Daoy (cell line): ENCODE measurements around the gene C9orf43. TPM values are rescaled to one million over a fixed set of nuclear protein-coding genes. Genes with fewer than 3 reads are reported as not detected.
A peak's percentile ranks its signal among the peaks of the same experiment; 100 is the strongest.
"Not testable (repeated sequence)": the region's sequence is repeated elsewhere in the genome, so short reads cannot be mapped to it uniquely, and the experiment has no call there.

ENCODE experiments used
- DNase-seq: peaks from one replicate; pipeline ENCODE4 v3.0.0-alpha.2; 2015; ENCODE audit warnings: low read depth
- total RNA-seq: library from RNA; depleted of rRNA; stranded (reverse); fragments of >200 nt; shearing (Covaris generic); gene quantifications from 2 replicates; pipeline ENCODE4 v1.2.3, GENCODE V29; 2014; rRNA removed

The C9orf43 gene
- 0.54 and 1.4 TPM in 2 replicates for total RNA-seq

- peak; percentile 100 for DNase-seq
Measured at GRCh38 chr9:113410207-113410864, at the start of gene C9orf43, which contains the start of gene POLE3. C9orf43 (plus strand) TSS chr9:113410747; CDS start chr9:113413494, 2,747 bp downstream. POLE3 (minus strand) TSS chr9:113410675; CDS start chr9:113410293, 382 bp downstream.

- DNase-seq: peak; percentile 47
Measured at GRCh38 chr9:113361304-113362018, 49.1 kb upstream of the C9orf43 start.

- no peak for DNase-seq
Measured at GRCh38 chr9:113363336-113363735, 47.2 kb upstream of the C9orf43 start.

GRCh38 chr9:113364951-113365350 is 45.6 kb upstream of the C9orf43 start:
- DNase-seq: no peak

- not testable (repeated sequence) for DNase-seq
Measured at GRCh38 chr9:113365652-113366051, 44.9 kb upstream of the C9orf43 start.

GRCh38 chr9:113368348-113368981 is 42.1 kb upstream of the C9orf43 start:
- DNase-seq: no peak

- DNase-seq: no peak
Measured at GRCh38 chr9:113368982-113369854, 41.3 kb upstream of the C9orf43 start.

- DNase-seq: no peak
Measured at GRCh38 chr9:113369855-113370140, 40.7 kb upstream of the C9orf43 start.

- no peak for DNase-seq
Measured at GRCh38 chr9:113370806-113371325, 39.7 kb upstream of the C9orf43 start.

GRCh38 chr9:113372059-113372458 is 38.5 kb upstream of the C9orf43 start:
- no peak for DNase-seq

GRCh38 chr9:113373256-113373655 is 37.3 kb upstream of the C9orf43 start:
- DNase-seq: no peak

- no peak for DNase-seq
Measured at GRCh38 chr9:113373676-113374392, 36.7 kb upstream of the C9orf43 start.

GRCh38 chr9:113375057-113376023 is 35.2 kb upstream of the C9orf43 start:
- no peak for DNase-seq

GRCh38 chr9:113376634-113377567 is 33.6 kb upstream of the C9orf43 start, which contains the start of gene HDHD3:
HDHD3 (minus strand) TSS chr9:113376986; CDS start chr9:113374354, 2,632 bp downstream.
- peak; percentile 91 for DNase-seq

- not testable (repeated sequence) for DNase-seq
Measured at GRCh38 chr9:113379094-113379828, 31.3 kb upstream of the C9orf43 start.

- not testable (repeated sequence) for DNase-seq
Measured at GRCh38 chr9:113379829-113380210, 30.7 kb upstream of the C9orf43 start.

- no peak for DNase-seq
Measured at GRCh38 chr9:113380869-113381378, 29.6 kb upstream of the C9orf43 start.
